ENCODE results near the gene C19orf25. TPM values are rescaled to one million over a fixed set of nuclear protein-coding genes. Genes with fewer than 3 reads are reported as not detected.
"Not testable (repeated sequence)": the region's sequence is repeated elsewhere in the genome, so short reads cannot be mapped to it uniquely, and the experiment has no call there.

Gene C19orf25
- total RNA-seq, 1 donor from 2014 or later: 17.9 TPM

- DNase-seq (ENCODE audit: low spot score in 2 of 2) (no peak), FAIRE-seq (no peak)
Observed at GRCh38 chr19:1452802-1453524, 26.1 kb downstream of the C19orf25 start.

- peak; percentile 72 to 79 for DNase-seq (ENCODE audit: low spot score in 2 of 2)
- FAIRE-seq: no peak
Observed at GRCh38 chr19:1451916-1452801, 26.9 kb downstream of the C19orf25 start.

GRCh38 chr19:1450735-1451731, 28.0 kb downstream of the C19orf25 start:
- no peak for DNase-seq (ENCODE audit: low spot score in 2 of 2)

GRCh38 chr19:1449467-1450442, 29.3 kb downstream of the C19orf25 start, which contains the start of gene APC2:
Gene APC2, plus strand, starts transcription at chr19:1450121. Its CDS starts 2,881 bp downstream, at chr19:1453002.
- no peak for FAIRE-seq
- peak; percentile 88 to 93 for DNase-seq (ENCODE audit: low spot score in 2 of 2)

More at GRCh38 chr19:1450735-1451731, 28.0 kb downstream of the C19orf25 start:
- no peak for FAIRE-seq

- DNase-seq (ENCODE audit: low spot score in 2 of 2) (no peak), FAIRE-seq (no peak)
Observed at GRCh38 chr19:1447944-1448343, 31.1 kb downstream of the C19orf25 start.

- no peak for FAIRE-seq
- DNase-seq (ENCODE audit: low spot score in 2 of 2): no peak
Observed at GRCh38 chr19:1447504-1447903, 31.5 kb downstream of the C19orf25 start.

- DNase-seq (ENCODE audit: low spot score in 2 of 2): no peak
- FAIRE-seq: no peak
Observed at GRCh38 chr19:1446713-1447481, 32.1 kb downstream of the C19orf25 start.

- DNase-seq (ENCODE audit: low spot score in 2 of 2): peak; percentile 83 to 84
- no peak for FAIRE-seq
Observed at GRCh38 chr19:1445932-1446712, 32.9 kb downstream of the C19orf25 start.

GRCh38 chr19:1445185-1445931, 33.7 kb downstream of the C19orf25 start:
- no peak for FAIRE-seq
- DNase-seq (ENCODE audit: low spot score in 2 of 2): peak; percentile 93 to 95

GRCh38 chr19:1441677-1442438, 37.2 kb downstream of the C19orf25 start:
- no peak for FAIRE-seq
- no peak for DNase-seq (ENCODE audit: low spot score in 2 of 2)

GRCh38 chr19:1441022-1441426, 38.0 kb downstream of the C19orf25 start:
- no peak for DNase-seq (ENCODE audit: low spot score in 2 of 2)

GRCh38 chr19:1440418-1440801, 38.6 kb downstream of the C19orf25 start:
- DNase-seq (ENCODE audit: low spot score in 2 of 2) (no peak), FAIRE-seq (no peak)

More at GRCh38 chr19:1441022-1441426, 38.0 kb downstream of the C19orf25 start:
- FAIRE-seq: no peak

GRCh38 chr19:1439525-1440417, 39.2 kb downstream of the C19orf25 start:
- not testable (repeated sequence) for FAIRE-seq; DNase-seq (ENCODE audit: low spot score in 2 of 2)

GRCh38 chr19:1438933-1439354, 40.1 kb downstream of the C19orf25 start:
- DNase-seq (ENCODE audit: low spot score in 2 of 2): no peak
- FAIRE-seq: no peak
